Liver (tissue), 9 donors: Measurements from ENCODE around the gene DRD4. TPM values are rescaled to one million over a fixed set of nuclear protein-coding genes. Genes with fewer than 3 reads are reported as not detected.
A peak's percentile ranks its signal among the peaks of the same experiment; 100 is the strongest.

Experiments
- DNase-seq: peaks from one replicate; pipeline ENCODE4 v3.0.0-alpha.2; 2017; ENCODE audit warnings: low spot score
- H3K27ac ChIP-seq, 2 donors: one replicate each; pipeline ENCODE4 v1.7.0; 2013; ENCODE audit warnings: inconsistent platforms in 2 of 2, low read length in 2 of 2, control low read depth in 1 of 2, low read depth in 1 of 2, mild to moderate bottlenecking in 1 of 2
- H3K27me3 ChIP-seq, 4 donors: one replicate each; pipeline versions ENCODE4 v1.6.1 to v1.7.0; 2013; ENCODE audit warnings: low read length in 3 of 4, inconsistent platforms in 1 of 4, mild to moderate bottlenecking in 1 of 4, moderate library complexity in 1 of 4; ENCODE audit not compliant: control insufficient read depth in 4 of 4, insufficient read depth in 4 of 4
- H3K36me3 ChIP-seq, 4 donors: one replicate each; pipeline versions ENCODE4 v1.6.1 to v1.7.0; 2013; ENCODE audit warnings: low read length in 3 of 4, mild to moderate bottlenecking in 3 of 4, low read depth in 1 of 4, moderate library complexity in 1 of 4; ENCODE audit not compliant: control insufficient read depth in 4 of 4, insufficient read depth in 3 of 4
- H3K4me1 ChIP-seq, 4 donors: one replicate each; pipeline versions ENCODE4 v1.6.1 to v1.7.0; 2013; ENCODE audit warnings: low read length in 3 of 4, mild to moderate bottlenecking in 3 of 4, moderate library complexity in 1 of 4; ENCODE audit not compliant: control insufficient read depth in 4 of 4, insufficient read depth in 4 of 4
- H3K4me3 ChIP-seq, 3 donors: one replicate each; pipeline versions ENCODE4 v1.6.1 to v1.7.0; 2013; ENCODE audit warnings: low read length in 3 of 3, control low read depth in 1 of 3, low read depth in 1 of 3, mild to moderate bottlenecking in 1 of 3
- H3K9ac ChIP-seq, 2 donors: one replicate each; pipeline ENCODE4 v1.7.0; 2013; ENCODE audit warnings: low read length in 2 of 2, mild to moderate bottlenecking in 2 of 2, moderate library complexity in 2 of 2, control low read depth in 1 of 2, low read depth in 1 of 2
- H3K9me3 ChIP-seq, 4 donors: one replicate each; pipeline versions ENCODE4 v1.6.1 to v1.7.0; 2013; ENCODE audit warnings: low read length in 3 of 4; ENCODE audit not compliant: control insufficient read depth in 4 of 4
- ATF3 ChIP-seq: IDR thresholded peaks from 2 replicates; pipeline ENCODE4 v1.6.1; 2016; ENCODE audit warnings: antibody characterized with exemption
- CTCF ChIP-seq: fragments of 150-350 bp; IDR thresholded peaks from 2 replicates; pipeline ENCODE4 v1.5.1; 2017; ENCODE audit warnings: improper control_type of control experiment, low read depth, low read length; ENCODE audit not compliant: missing input control
- EGR1 ChIP-seq, 2 donors: IDR thresholded peaks; 2 replicates each; pipeline ENCODE4 v1.6.1; 2016 to 2018; ENCODE audit warnings: antibody characterized with exemption in 2 of 2, low read depth in 2 of 2
- FOXA1 ChIP-seq: IDR thresholded peaks from 2 replicates; pipeline ENCODE4 v1.6.1; 2016; ENCODE audit warnings: antibody characterized with exemption
- FOXA2 ChIP-seq: IDR thresholded peaks from 2 replicates; pipeline ENCODE4 v1.6.1; 2016; ENCODE audit warnings: antibody characterized with exemption
- GABPA ChIP-seq, 2 donors: IDR thresholded peaks in 1 of 2; conservative IDR thresholded peaks in 1 of 2; 2 replicates each; pipeline ENCODE4 v1.6.1; 2016; ENCODE audit warnings: antibody characterized with exemption in 2 of 2, mild to moderate bottlenecking in 1 of 2, moderate library complexity in 1 of 2
- HNF4A ChIP-seq, 2 donors: conservative IDR thresholded peaks; 2 replicates each; pipeline ENCODE4 v1.6.1; 2016; ENCODE audit warnings: antibody characterized with exemption in 2 of 2, mild to moderate bottlenecking in 2 of 2
- HNF4G ChIP-seq: IDR thresholded peaks from 2 replicates; pipeline ENCODE4 v1.6.1; 2016; ENCODE audit warnings: antibody characterized with exemption
- JUND ChIP-seq, 2 donors: IDR thresholded peaks; 2 replicates each; pipeline ENCODE4 v1.6.1; 2016; ENCODE audit warnings: antibody characterized with exemption in 2 of 2
- MAX ChIP-seq: IDR thresholded peaks from 2 replicates; pipeline ENCODE4 v1.6.1; 2016; ENCODE audit warnings: antibody characterized with exemption
- NR2F2 ChIP-seq: IDR thresholded peaks from 2 replicates; pipeline ENCODE4 v1.6.1; 2016; ENCODE audit warnings: antibody characterized with exemption
- RAD21 ChIP-seq, 2 donors: IDR thresholded peaks; 2 replicates each; pipeline ENCODE4 v1.6.1; 2016; ENCODE audit warnings: antibody characterized with exemption in 2 of 2, mild to moderate bottlenecking in 2 of 2
- RXRA ChIP-seq, 2 donors: IDR thresholded peaks; 2 replicates each; pipeline ENCODE4 v1.6.1; 2017 to 2018; ENCODE audit warnings: antibody characterized with exemption in 2 of 2, mild to moderate bottlenecking in 1 of 2
- SP1 ChIP-seq: IDR thresholded peaks from 2 replicates; pipeline ENCODE4 v1.6.1; 2018; ENCODE audit warnings: antibody characterized with exemption, mild to moderate bottlenecking
- TAF1 ChIP-seq: conservative IDR thresholded peaks from 2 replicates; pipeline ENCODE4 v1.6.1; 2016; ENCODE audit warnings: antibody characterized with exemption, mild to moderate bottlenecking
- YY1 ChIP-seq: IDR thresholded peaks from 2 replicates; pipeline ENCODE4 v1.6.1; 2016; ENCODE audit warnings: antibody characterized with exemption, mild to moderate bottlenecking
- ZBTB33 ChIP-seq: IDR thresholded peaks from 2 replicates; pipeline ENCODE4 v1.6.1; 2016; ENCODE audit warnings: antibody characterized with exemption
- WGBS: extraction: QIAGEN DNeasy Blood & Tissue Kit; methylation state at CpG from one replicate; pipeline ENCODE4 v1.1.7; 2013; 5-methylcytosine and 5-hydroxymethylcytosine counted together
- polyA plus RNA-seq, 2 donors: library from polyadenylated mRNA; stranded (reverse) in 1 of 2; unstranded in 1 of 2; fragments of 200-250 nt in 1 of 2; fragments of >200 nt in 1 of 2; fragmentation: Nextera tagmentation in 1 of 2; extraction: Ambion mirVana in 1 of 2; gene quantifications; one replicate each; pipeline versions ENCODE4 v1.2.1 to v1.2.3, GENCODE V29; 2013 to 2015
- total RNA-seq, 2 donors: library from RNA; depleted of rRNA; stranded (reverse); fragments of >200 nt; gene quantifications; one replicate each; pipeline ENCODE4 v1.2.3, GENCODE V29; 2014
- donor health status: healthy.
- donor health status: healthy.
- donor health status: healthy.
- donor health status: healthy.
- donor health status: healthy.

The DRD4 gene
- total and polyA plus RNA-seq, 4 donors = not detected

GRCh38 chr11:660681-661444 is 23.8 kb downstream of the DRD4 start:
- peaks cover 9 to 46% (median 39%) of the 10 kb centered on the region in 4 donors for H3K4me1 ChIP-seq
- 92% methylated on average over 19 of the region's 19 CpGs for WGBS
- H3K9me3 ChIP-seq = no peaks in the 10 kb centered on the region
- no peak overlapping the region for H3K27ac ChIP-seq
- no peak overlapping the region for H3K4me3 ChIP-seq
- no peaks in the 10 kb centered on the region for H3K27me3 ChIP-seq
- DNase-seq = no peak
- TF ChIP-seq SP1 (no peak), FOXA1 (no peak), RXRA (IDR thresholded peaks at IDR 0.05) (no peak), NR2F2 (no peak), YY1 (no peak), CTCF (no peak), TAF1 (no peak), JUND (IDR thresholded peaks at IDR 0.05) (no peak), RAD21 (IDR thresholded peaks at IDR 0.05) (no peak), GABPA (IDR thresholded peaks at IDR 0.05 in 1 of 2, conservative IDR thresholded peaks at IDR 0.05 in 1 of 2) (no peak), HNF4G (no peak), ATF3 (no peak), ZBTB33 (no peak), MAX (no peak)
- H3K9ac ChIP-seq = no peak overlapping the region
- H3K36me3 ChIP-seq = peaks cover 0 to 12% (median 3%) of the 10 kb centered on the region in 4 donors

GRCh38 chr11:662689-663274 is 25.7 kb downstream of the DRD4 start:
- DNase-seq = peak; percentile 74
- Histone ChIP-seq H3K9ac (no peak overlapping the region), H3K9me3 (no peaks in the 10 kb centered on the region), H3K27ac (no peak overlapping the region), H3K36me3 (peaks cover 0 to 18% (median 3%) of the 10 kb centered on the region in 4 donors), H3K4me1 (peaks cover 3 to 27% (median 20%) of the 10 kb centered on the region in 4 donors), H3K4me3 (no peak overlapping the region), H3K27me3 (no peaks in the 10 kb centered on the region)
- TF ChIP-seq RXRA (IDR thresholded peaks at IDR 0.05) (peak; percentile 26 to 68), NR2F2 (peak; percentile 75), HNF4A (conservative IDR thresholded peaks at IDR 0.05) (peak; percentile 27 to 42), EGR1 (IDR thresholded peaks at IDR 0.05; ENCODE audit: low read depth in 2 of 2) (no peak), MAX (no peak), FOXA1 (no peak), CTCF (peak; percentile 82), RAD21 (IDR thresholded peaks at IDR 0.05) (peak; percentile 89 to 95), FOXA2 (no peak), ATF3 (no peak), JUND (IDR thresholded peaks at IDR 0.05) (no peak), TAF1 (no peak), GABPA (IDR thresholded peaks at IDR 0.05 in 1 of 2, conservative IDR thresholded peaks at IDR 0.05 in 1 of 2) (no peak)
- WGBS = 54% methylated on average over 15 of the region's 15 CpGs
